Measurements from ENCODE around the gene NTM. TPM values are rescaled to one million over a fixed set of nuclear protein-coding genes. Genes with fewer than 3 reads are reported as not detected.

Gene NTM
- total and polyA plus RNA-seq, 2 experiments from 2014 or later = 25.9 to 49.0 TPM

DNA sequence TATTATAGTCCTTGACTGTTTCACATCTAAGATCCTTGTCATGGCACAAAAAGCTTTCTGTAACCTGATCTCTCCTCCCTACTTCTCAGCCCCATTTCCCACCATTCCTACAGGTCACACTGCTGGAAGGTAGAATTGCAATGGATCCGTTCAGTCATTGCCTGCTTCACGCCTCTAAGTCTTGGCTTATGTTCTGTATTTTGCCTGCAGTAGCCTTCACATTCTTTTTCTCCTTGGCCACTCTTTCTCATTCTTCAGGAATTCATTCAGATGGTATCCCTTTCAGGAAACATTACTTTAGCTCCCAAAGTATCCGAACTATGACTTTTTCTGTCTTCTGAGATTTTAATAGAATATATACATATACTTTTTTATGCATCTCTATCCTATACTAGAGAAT, 731.5 kb downstream of the NTM start:
- TF ChIP-seq EZH2 (IDR thresholded peaks at IDR 0.05; ENCODE audit: insufficient read depth, poor library complexity, severe bottlenecking) = no peak
- TF ChIP-seq EZH2phosphoT487 (IDR thresholded peaks at IDR 0.05; ENCODE audit: insufficient read depth, low read depth) = no peak
- no peak overlapping the region for H2AFZ ChIP-seq
- H3K79me2 ChIP-seq (ENCODE audit: insufficient read depth) = no peaks in the 10 kb centered on the region; the same call in 1 of the 2 replicates
- H3K36me3 ChIP-seq (ENCODE audit: low read depth) = no peaks in the 10 kb centered on the region
- in situ Hi-C loops (cut with MboI) = no loop called here
- H3K4me1 ChIP-seq (ENCODE audit: insufficient read depth) = peaks cover 8% of the 10 kb centered on the region
- no peak overlapping the region for H3K9ac ChIP-seq
- H3K4me2 ChIP-seq (ENCODE audit: unreplicated experiment) = no peak overlapping the region
- H3K27me3 ChIP-seq (replicated peaks; ENCODE audit: insufficient read depth) = no peaks in the 10 kb centered on the region
- 60 to 66% methylated on average over 3 of the region's 3 CpGs for WGBS, 2 experiments (ENCODE audit: low coverage in 1 of 2, low lambda C conversion rate in 2 of 2, missing lambda C conversion rate in 2 of 2)
- H3K27ac ChIP-seq = no peak overlapping the region
- DNase-seq = peak; percentile 39
- no peaks in the 10 kb centered on the region for H4K20me1 ChIP-seq (ENCODE audit: insufficient read depth)
- H3K9me3 ChIP-seq (ENCODE audit: low read depth) = no peaks in the 10 kb centered on the region
- no peaks in the 10 kb centered on the region for H3F3A ChIP-seq (ENCODE audit: insufficient read depth)
- no peaks in the 10 kb centered on the region for H3K9me2 ChIP-seq (ENCODE audit: insufficient read depth)
- H3K4me3 ChIP-seq = no peak overlapping the region

DNA sequence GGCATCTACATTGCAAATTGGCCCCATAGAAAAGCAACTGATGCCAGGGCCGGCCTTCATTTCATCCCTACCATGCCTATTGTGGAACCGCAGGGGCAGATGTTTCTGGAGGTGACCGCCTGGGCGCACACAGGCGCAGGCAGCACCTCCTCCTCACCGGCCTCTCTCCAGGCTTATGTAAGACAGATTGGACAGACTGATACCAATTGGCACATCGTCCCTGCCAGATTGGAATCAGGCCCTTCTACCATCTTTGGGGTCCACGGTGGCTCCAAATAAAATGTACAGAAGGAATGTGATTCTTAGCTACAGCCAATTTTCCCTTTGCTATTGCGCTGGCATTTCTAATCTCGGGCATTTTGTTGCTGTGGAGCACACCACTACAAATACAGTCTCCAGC, 732.6 kb downstream of the NTM start:
- WGBS, 2 experiments (ENCODE audit: low coverage in 1 of 2, low lambda C conversion rate in 2 of 2, missing lambda C conversion rate in 2 of 2) = 90 to 92% methylated on average over 10 of the region's 10 CpGs
- Histone ChIP-seq H3K4me3 (no peak overlapping the region), H2AFZ (no peak overlapping the region), H3K4me1 (ENCODE audit: insufficient read depth) (peaks cover 8% of the 10 kb centered on the region), H3K9ac (no peak overlapping the region), H3K4me2 (ENCODE audit: unreplicated experiment) (no peak overlapping the region), H3K79me2 (ENCODE audit: insufficient read depth) (no peaks in the 10 kb centered on the region; the same call in 1 of the 2 replicates), H3K27me3 (replicated peaks; ENCODE audit: insufficient read depth) (no peaks in the 10 kb centered on the region), H3K9me3 (ENCODE audit: low read depth) (no peaks in the 10 kb centered on the region), H3F3A (ENCODE audit: insufficient read depth) (no peaks in the 10 kb centered on the region), H4K20me1 (ENCODE audit: insufficient read depth) (no peaks in the 10 kb centered on the region), H3K27ac (no peak overlapping the region), H3K9me2 (ENCODE audit: insufficient read depth) (no peaks in the 10 kb centered on the region), H3K36me3 (ENCODE audit: low read depth) (no peaks in the 10 kb centered on the region)
- no peak for DNase-seq
- TF ChIP-seq EZH2 (IDR thresholded peaks at IDR 0.05; ENCODE audit: insufficient read depth, poor library complexity, severe bottlenecking) = no peak
- TF ChIP-seq EZH2phosphoT487 (IDR thresholded peaks at IDR 0.05; ENCODE audit: insufficient read depth, low read depth) = no peak
- in situ Hi-C loops (cut with MboI) = no loop called here

DNA sequence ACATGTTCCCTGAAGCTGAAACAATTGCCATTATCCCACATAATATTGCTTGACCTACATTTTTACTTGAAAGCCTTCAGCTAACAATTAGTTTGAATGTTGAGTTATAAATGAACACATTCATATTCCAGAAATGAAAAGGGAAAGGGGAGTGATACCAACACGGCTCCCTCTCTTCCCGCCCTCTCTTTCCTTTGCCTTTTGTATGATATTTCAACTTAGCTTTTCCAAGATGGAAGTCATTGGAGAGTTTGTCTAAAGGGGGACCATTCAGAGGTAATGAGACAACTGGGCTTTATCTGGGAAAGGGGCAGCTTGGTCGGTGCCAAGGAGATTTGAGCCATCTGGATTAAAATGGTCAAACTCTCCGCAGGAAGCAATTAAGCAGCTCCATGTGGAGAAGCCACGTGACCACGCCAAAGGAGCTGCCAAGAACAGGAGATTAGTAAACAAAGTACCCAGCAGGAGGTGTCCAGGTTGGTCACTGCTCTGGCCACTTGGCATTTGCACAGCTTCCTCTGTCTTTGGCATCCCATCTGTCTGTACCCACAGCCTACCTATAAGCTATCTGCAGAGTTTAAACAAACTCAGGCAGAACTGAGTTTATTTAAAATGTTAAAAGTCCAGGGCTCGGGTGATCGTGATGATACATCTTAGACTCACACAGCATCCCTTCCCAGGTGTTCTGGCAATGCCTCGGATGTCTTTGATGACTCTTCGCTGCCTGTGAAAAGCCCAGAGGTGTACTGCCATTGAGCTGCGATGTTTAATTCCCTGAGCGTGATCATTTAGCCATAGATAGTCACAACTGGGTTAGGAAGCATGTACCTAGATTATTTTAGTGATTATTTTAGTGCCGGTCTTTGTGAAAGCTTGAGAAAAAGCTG, 735.9 kb downstream of the NTM start:
- Histone ChIP-seq H3K9ac (no peak overlapping the region), H3K9me3 (ENCODE audit: low read depth) (no peaks in the 10 kb centered on the region), H4K20me1 (ENCODE audit: insufficient read depth) (no peaks in the 10 kb centered on the region), H3K4me3 (no peak overlapping the region), H2AFZ (no peak overlapping the region), H3F3A (ENCODE audit: insufficient read depth) (peaks cover 2% of the 10 kb centered on the region), H3K27me3 (replicated peaks; ENCODE audit: insufficient read depth) (no peaks in the 10 kb centered on the region), H3K36me3 (ENCODE audit: low read depth) (no peaks in the 10 kb centered on the region), H3K4me2 (ENCODE audit: unreplicated experiment) (no peak overlapping the region), H3K4me1 (ENCODE audit: insufficient read depth) (peaks cover 12% of the 10 kb centered on the region), H3K79me2 (ENCODE audit: insufficient read depth) (no peaks in the 10 kb centered on the region; the same call in 1 of the 2 replicates), H3K27ac (no peak overlapping the region), H3K9me2 (ENCODE audit: insufficient read depth) (no peaks in the 10 kb centered on the region)
- DNase-seq = no peak
- in situ Hi-C loops (cut with MboI) = no loop called here
- WGBS, 2 experiments (ENCODE audit: low coverage in 1 of 2, low lambda C conversion rate in 2 of 2, missing lambda C conversion rate in 2 of 2) = 79 to 81% methylated on average over 13 of the region's 13 CpGs
- TF ChIP-seq EZH2 (IDR thresholded peaks at IDR 0.05; ENCODE audit: insufficient read depth, poor library complexity, severe bottlenecking) = no peak
- TF ChIP-seq EZH2phosphoT487 (IDR thresholded peaks at IDR 0.05; ENCODE audit: insufficient read depth, low read depth) = no peak

DNA sequence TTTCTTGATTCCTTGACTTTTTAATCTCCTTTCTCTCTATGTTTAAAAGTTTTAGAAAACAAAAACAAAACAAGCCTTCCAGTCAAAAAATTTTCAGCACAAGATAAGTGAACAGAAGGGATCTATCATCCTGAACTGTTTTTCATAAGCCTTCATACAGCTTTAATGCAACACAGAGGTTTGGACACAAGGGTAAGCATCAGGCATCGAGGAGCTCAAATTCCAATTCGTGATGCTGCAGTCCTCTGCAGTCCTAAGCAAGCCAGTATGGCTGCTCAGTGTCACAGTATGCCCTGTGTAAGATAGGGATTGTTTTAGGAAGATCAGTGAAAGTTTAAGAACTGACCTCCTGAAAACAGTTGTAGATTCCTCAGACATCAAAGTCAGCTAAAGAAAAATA, 740.9 kb downstream of the NTM start:
- DNase-seq = peak; percentile 53
- Histone ChIP-seq H3K4me2 (ENCODE audit: unreplicated experiment) (peak overlapping the region; percentile 66), H3K27me3 (replicated peaks; ENCODE audit: insufficient read depth) (no peaks in the 10 kb centered on the region), H3K9me3 (ENCODE audit: low read depth) (no peaks in the 10 kb centered on the region), H3K4me3 (peak overlapping the region; percentile 42), H3K36me3 (ENCODE audit: low read depth) (no peaks in the 10 kb centered on the region), H4K20me1 (ENCODE audit: insufficient read depth) (no peaks in the 10 kb centered on the region), H3K79me2 (ENCODE audit: insufficient read depth) (no peaks in the 10 kb centered on the region), H3K4me1 (ENCODE audit: insufficient read depth) (peaks cover 39% of the 10 kb centered on the region), H2AFZ (peak overlapping the region; percentile 44; the same call in 1 of the 2 replicates), H3K27ac (peak overlapping the region; percentile 87), H3K9ac (peak overlapping the region; percentile 50), H3F3A (ENCODE audit: insufficient read depth) (peaks cover 27% of the 10 kb centered on the region), H3K9me2 (ENCODE audit: insufficient read depth) (no peaks in the 10 kb centered on the region)
- in situ Hi-C loops (cut with MboI) = no loop called here
- TF ChIP-seq EZH2 (IDR thresholded peaks at IDR 0.05; ENCODE audit: insufficient read depth, poor library complexity, severe bottlenecking) (no peak), EZH2phosphoT487 (IDR thresholded peaks at IDR 0.05; ENCODE audit: insufficient read depth, low read depth) (no peak)
- WGBS, 2 experiments (ENCODE audit: low coverage in 1 of 2, low lambda C conversion rate in 2 of 2, missing lambda C conversion rate in 2 of 2) = 5% methylated on average over 2 of the region's 2 CpGs

All from GM23248 (cell line).